GM04503 (cell line): ENCODE data around the gene GUCY1B1.
"Not testable (repeated sequence)": the region's sequence is repeated elsewhere in the genome, so short reads cannot be mapped to it uniquely, and the experiment has no call there.

Source experiments
- DNase-seq: peaks from one replicate; pipeline ENCODE4 v3.0.0-alpha.2; 2012; ENCODE audit warnings: low read depth

Gene GUCY1B1

DNA sequence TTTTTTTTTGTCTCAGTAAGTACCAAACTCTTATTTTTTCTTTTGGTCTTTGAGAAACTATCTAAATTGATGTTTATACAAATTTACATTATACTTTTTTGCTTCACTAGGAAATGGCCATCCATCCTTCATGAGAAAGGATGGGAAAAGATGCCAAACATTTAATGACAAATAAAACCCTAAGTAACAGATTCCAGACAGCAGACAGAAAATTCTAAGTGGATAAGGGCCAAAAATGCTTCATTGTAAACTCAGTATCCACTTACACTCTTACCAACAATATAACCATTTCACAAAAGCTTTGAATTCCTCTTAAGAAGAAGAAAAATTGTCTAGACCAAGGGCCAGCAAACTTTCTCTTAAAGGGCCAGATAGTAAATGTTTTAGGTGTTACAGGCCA is 3.5 kb downstream of the GUCY1B1 start:
- DNase-seq: no peak

DNA sequence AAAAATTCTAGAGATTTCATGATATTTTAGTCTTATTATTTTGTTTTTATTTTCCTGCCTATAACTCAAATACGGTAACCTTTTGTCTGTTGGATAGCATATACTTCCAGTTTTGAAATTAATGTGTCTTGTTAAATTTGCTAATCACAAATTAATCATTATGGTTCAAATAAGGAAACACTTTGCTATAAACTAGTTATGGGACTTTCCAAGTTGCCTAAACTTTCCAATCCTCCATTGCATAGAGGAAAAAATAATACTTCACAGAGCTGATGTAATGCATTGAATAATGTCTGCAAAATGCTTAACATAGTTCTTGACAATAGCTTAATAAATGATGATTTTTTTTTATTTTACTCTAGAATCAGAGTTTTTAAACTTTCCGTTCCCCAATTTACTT is 4.7 kb downstream of the GUCY1B1 start:
- no peak for DNase-seq

DNA sequence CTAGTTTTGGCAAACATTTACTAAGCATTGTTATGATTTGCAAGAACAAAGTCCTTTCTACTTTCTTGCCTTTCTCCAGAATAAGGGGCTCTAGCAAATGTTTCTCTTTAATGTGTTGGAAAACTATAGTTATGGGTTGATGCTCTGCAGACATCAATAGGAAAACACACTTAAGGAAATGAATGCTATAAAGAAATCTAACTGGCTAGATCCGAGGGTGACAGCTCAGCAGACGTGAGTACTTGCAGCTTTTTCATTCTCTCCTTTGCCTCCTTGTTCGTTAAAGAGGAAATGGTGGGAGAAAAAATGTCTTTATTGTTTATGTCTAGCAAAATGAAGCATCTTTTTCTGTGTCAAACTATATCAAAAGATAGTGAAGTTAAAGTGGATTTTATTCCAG is 6.3 kb downstream of the GUCY1B1 start:
- DNase-seq: no peak

DNA sequence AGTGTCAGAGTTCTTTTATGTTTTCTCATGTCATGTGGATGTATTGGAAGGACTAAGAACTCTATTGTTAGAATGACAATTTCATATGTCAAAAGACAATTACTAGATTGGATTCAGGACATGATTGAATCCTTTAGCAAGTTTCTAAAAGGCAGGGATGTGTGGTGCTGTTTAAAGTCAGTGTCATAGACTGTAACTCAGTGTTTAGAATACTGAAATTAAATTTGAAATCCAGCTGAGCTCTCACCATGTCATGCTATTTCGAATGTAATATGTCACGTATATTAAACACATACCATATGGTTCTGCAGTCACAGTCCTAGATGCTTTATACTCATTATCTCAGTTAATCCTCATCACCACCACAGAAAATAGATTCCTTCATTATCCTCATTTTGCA is 7.8 kb downstream of the GUCY1B1 start:
- DNase-seq: no peak

DNA sequence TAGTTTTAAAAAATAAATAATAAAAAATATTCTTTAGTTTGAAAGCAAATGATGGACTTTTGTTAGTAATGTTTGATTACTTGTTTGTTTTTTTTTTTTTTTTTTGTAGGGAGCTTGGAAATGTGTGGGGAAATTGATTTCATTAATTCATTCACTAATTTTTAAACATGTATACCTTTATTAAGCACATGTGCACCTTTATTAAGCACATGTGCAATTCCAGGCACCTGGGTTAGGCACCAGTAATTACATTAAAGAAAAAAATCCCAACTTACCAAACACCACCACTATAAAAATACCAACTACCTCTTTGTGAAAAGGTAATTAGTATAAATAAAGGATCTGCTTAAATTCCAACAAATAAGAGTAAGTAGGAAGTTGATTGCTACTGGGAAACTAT is 9.5 kb downstream of the GUCY1B1 start:
- no peak for DNase-seq

DNA sequence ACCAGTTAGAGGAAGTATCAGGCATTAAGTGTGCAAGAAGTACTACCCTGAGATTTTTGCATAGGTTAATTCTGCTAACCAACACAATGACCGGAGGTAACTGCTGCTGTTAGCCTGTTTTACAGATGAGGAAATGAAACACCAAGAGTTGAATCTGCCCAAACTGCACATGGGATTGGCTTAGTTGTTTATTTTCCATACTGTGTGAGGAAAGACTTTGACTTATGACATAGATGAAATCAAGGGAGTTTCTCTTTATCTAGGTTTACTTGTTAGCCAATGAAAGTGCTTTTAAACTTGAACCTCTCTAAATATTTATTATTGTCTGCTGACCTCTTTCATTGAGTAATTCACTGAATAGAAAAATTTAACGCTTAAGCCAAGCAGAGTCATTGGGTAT is 10.3 kb downstream of the GUCY1B1 start:
- DNase-seq: no peak

DNA sequence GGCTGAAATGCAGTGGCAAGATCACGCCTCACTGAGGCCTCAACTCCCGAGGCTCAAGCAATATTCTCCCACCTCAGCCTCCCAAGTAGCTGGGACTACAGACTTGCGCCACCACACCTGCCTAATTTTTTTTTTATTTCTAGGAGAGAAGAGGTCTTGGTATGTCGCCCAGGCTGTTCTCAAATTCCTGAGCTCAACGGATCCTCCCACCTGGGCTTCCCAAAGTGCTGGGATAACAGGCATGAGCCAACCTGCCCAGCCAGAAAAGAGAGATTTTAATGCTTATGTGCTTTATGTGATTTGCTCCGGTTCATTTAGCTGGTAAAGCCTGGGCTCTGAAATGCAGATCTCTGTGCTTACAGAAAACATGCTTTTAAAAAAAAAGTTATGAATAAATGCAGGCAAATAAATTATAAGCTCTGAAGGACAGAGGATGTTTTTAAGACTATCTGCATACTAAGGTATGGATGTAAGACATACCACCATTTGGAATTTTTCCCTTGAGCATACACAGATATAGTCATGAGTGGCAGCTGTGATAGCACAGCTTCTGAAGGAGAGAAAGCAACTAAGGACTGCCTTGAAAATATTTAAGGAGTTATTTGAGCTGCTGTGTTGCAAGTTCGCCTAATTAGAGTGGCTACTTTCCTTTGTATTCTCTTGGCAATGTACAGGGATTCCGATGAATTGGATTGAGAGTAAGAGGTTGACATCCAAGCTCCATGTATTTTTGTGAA is 13.8 kb downstream of the GUCY1B1 start:
- no peak for DNase-seq

DNA sequence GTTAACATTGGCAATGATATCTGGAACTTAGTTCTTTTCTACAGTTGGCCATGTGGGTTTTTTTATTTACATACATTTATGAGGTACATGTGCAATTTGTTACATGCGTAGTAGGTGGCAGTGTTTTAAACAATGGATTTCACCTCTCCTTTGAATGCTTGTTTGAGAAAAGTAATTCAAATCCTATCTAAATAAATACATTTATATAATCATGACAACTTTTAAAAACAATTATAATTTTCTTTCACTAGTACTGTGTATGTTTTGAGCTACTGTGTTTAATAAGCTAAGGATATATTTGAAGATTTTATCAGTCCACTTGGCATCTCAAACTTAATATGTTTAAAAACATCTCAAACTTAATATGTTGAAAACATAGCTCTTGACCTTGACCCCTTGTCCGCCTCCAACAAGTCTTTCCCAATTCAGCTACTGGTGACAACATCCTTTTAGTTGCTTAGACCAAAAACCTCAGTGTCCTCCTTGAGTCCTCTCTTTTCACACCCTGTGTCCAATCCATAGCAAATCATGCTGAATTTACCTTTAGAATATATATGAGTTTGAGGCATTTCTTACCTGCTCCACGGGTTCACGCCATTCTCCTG is 14.5 kb downstream of the GUCY1B1 start:
- DNase-seq: no peak

DNA sequence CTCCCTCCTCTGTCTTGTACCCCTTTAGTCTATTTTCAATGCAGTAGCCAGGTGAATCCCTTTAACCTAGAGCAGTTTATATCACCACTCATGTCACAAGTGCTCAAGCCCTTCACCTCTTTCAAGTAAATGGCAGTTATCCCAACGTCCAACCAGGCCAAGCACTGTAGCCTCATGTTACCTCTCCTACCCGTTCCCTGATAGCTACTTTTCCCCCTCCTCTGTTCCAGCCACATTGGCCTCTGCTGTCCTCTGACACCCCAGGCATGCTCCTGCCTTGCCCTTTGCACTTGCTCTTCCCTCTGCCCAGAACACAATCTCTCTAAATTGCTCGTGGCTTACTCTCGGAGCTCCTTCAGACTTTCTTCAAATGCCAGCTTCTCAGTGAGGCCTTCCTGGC is 15.2 kb downstream of the GUCY1B1 start:
- DNase-seq: no peak

DNA sequence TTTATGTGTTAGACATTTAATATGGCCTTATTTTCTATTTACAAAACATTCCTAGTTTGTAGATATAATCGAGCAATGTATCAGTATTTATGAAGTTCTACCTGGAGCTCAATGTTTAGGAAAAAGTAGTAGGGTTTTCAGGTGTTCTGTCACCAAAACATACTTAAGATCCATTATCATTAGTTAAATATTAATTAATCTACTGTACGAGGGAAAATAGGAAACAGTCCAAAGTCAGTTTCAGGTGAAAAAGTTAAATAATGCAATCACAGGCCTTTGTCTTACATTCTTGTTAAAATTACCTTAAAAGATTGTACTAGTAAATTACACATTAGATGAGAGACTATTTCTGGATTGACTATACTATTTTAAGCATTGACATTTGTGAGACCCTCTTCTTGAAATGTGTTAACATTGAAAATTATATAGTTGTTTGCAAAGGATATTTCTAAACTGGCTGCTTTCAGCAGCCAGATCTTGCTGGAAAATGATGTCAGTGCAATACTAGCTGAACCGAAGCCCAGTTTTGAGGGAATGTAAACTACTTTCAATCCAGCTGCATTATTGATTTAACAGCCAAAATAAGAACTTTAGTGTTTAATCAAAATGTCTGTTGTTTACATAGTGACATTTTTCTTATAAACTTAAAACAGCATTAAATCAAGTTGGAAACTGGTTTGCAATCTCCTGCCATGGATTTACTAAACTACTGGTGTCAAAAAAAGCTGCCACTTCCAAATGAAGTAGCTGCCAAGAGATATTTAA is 19.3 kb downstream of the GUCY1B1 start:
- DNase-seq: no peak

DNA sequence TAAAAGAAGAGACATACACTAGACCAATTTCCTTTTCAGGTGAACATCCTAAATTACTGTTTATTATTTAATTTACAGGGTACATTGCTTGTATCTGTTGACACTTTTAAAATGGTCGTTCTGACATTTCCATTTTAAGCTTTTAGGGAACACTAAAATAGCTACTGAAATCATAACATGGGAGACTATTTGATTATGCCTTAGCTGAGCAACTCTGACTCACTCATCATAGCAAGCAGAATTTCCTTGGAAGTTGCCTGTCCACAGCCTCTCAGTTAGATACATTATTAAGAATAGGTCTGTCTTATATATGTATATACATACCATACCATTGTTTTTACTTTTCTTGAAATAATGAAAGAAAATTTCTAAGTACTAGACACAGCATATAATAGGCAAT is 22.0 kb downstream of the GUCY1B1 start:
- DNase-seq: no peak

DNA sequence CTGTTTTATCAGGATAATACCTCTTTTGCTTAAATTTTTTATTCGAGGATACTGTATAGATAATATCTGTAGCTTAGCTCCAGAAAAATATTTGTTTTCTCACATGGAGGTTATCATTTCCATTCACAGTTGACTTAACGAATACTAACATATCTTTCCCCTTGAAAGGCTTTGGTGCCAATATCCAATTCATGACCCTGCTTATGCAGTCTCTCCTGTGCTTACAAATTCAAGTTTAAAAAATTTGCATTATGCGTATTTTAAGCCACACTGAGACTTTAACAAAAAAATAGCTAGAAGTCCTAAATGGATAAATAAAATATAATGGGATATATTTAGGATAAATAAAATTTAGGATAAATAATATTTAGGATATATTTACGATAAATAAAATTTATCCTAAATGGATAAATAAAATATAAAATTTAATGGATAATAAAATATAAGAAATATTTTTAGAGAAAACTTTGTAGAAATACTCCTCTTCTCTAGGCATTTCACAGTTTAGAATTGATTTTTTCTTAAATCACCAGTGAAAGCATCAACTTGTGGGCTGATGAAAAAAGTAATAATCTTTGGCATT is 22.5 kb downstream of the GUCY1B1 start:
- no peak for DNase-seq

DNA sequence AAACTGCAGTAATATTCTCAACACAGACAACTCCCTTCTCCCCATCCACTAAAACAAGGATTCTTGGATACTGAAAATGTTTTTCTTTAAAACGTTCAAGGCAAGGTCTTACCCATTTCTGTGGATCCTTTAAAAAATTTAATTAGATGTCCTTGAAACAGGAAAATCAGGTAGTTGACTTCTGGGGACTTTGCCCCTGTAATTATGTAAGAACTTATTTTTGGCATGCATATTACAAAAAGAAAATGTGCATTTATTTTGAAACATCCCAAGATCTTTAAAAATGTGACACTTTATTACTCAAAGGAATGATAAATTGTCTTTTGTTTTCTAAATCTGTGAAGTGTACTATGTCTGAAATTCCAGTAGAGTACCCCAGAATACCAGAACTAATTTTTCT is 25.8 kb downstream of the GUCY1B1 start:
- DNase-seq: no peak

DNA sequence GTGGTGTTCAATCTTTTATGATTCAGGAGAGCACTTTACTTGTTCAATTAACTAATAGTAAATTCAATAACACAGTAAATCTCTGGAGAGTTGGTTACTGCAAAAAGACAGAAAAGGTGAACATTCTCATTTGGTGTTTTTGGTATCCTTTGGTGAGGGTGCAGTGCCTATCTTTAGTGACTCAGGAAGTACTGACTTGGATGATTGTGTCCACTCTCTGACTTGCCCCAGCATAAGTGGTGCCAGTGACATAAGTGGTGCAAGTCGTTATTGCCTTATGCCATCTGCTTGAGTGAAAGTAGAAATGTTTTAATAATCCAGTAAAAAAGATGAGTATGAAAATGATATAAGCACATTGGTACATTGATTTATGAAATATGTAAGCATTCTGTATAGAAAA is 27.0 kb downstream of the GUCY1B1 start:
- DNase-seq: no peak

DNA sequence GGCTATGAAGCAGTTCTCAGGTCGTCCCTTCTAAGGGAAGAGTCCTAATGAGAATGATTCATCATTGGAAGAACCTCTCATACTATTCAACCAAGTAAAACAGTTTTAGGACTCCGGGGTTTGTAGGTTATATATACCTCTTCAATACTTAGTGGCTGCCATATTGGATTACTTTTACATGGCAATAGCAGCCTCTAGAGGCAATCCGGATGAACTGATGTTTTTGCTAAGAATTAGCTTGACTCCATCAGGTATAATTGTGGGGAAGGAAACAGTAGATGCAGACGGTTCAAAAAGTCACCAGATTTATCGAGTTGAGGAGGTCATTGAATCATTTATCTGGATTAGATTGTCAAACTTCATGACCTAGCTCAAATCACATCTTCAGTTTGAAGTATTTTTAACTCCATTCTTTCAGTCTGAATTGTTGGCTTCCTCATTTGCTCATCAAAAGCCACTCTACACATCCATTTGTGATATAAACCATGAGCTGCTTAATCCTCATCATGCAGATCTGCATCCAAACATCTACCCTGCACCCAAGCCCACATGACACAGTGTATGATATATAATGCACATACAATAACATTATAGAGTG is 28.4 kb downstream of the GUCY1B1 start:
- DNase-seq: no peak

DNA sequence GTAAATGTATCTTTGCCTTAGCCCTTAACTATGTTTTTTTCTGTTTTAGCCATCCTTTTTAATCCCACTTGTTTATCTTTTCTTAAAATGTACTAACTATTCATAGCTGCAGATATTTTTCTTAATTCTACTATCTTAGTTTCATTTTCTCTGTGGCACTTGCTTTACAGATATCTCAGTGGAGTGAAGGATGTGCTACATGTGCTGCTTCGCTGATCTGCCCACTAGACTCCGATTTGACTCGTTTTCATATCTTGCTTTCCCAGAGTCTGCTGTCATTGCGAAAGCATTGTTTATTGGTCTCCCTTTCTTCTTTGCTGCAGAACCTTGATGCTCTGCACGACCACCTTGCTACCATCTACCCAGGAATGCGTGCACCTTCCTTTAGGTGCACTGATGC is 30.6 kb downstream of the GUCY1B1 start:
- no peak for DNase-seq

DNA sequence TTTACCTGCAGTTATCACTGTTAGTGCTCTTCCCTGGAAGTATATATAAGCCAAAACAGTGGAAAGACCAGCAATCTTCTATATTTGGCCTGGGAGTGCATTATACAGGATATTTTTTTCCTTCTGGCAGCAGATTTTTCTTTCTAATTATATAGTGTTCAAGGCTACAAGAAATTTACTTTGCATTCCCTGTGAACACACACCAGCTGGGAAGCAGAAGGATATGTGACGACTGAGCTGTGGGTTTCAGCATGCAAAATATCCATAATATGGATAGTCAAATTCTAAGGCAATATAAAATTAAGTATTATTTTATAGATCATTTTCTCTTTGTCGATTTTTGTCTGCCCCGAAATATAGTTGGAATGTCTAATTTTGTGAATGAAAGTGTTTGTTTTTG is 31.2 kb downstream of the GUCY1B1 start:
- no peak for DNase-seq

DNA sequence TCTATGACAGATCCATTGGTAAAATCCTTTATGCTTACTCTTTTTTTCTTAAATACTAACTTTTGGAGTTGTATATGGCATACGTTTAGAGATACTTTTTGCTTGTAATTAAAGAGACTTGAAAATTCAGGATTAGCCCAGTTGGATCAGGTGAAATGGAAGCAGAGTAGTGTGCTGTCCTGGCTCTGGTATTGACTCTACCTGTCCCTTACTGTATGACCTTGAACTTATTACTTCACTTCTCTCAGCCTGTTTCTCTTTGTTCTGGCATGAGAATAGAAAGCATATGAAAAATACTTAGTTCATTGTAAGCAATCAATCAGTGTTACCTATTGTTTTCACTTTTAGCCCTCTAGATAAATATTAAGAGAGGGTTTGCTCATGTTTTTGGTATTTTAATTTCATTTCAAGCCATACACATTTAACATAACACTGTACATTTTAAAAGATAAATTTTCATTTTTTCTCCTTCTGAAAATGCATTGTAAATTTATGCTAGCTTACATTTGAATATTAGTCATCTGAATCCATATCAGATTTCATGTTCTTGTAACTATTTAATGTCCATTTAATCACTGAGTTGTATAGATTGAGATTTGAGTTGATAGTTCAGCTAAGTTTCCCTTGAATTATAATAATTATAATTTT is 35.9 kb downstream of the GUCY1B1 start:
- no peak for DNase-seq

DNA sequence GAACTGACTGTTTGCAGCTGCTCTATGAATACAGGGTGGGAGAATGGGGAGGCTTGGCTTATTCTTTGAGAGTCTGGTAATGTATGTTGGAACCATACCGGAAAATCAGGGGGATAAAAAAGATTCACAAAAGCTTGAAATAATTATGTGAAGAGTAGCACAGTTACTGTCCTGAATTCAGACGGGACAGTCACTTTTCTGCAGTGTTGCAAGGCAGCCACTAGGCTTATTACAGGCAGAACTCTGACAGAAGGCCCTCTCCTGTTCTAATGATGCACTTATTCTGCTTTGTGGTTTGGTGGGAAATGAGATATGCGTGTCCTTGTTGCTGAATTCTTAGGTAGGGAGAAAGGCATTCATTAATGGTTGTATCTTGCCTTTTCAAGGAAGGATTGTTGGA is 37.2 kb downstream of the GUCY1B1 start:
- DNase-seq: no peak

DNA sequence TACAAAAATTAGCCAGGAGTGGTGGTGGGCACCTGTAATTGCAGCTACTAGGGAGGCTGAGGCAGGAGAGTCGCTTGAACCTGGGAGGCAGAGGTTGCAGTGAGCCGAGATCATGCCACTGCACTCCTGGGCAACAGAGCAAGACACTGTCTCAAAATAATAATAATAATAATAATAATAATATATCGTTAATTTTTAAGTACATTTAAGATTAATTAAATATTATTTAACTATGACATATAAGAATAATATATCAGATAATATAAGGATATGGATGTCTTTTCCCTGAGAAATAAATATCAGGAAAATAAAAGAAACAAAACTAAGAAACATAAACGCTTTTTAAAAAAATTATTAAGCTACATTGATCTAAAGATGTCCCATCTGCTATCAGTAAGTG is 38.8 kb downstream of the GUCY1B1 start:
- DNase-seq: not testable (repeated sequence)

DNA sequence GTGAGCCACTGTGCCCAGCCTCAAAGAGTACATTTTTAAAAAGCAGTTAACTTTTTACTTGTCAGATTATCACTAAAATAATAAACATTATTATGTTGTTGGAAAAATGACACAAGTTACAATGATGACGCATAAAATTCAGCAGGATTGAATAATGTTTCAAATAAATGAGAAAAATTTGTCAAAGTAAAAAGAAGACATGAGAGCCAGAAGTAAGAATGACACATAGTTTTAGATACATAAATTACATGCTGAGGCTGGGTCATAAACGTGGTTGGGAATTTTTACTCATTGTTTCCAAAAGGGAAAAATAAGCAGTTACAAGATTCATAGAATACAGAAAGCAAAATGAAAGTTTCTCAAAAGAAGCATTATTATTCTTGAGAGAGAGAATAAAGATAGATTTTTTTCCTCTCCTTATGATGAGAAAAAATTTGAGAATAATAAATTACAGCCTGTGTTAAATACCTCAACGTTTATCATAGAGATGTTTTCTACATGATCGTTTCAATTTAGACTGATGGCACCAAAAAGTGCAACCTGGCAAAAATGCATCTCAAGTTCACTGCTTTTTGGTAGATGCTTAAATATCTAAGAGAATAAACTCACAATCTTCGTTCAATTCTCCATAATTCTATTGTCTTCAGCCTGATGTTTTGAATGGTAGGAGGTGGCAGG is 40.4 kb downstream of the GUCY1B1 start:
- DNase-seq: no peak

DNA sequence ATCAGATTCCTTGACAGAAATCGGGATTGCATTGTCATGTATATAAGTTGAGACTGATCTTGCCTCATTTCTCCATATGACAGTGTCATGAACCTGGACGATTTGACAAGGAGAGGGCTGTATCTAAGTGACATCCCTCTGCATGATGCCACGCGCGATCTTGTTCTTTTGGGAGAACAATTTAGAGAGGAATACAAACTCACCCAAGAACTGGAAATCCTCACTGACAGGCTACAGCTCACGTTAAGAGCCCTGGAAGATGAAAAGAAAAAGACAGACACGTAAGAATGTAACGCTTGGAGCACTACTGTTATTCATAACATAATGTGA is 40.9 kb downstream of the GUCY1B1 start:
- no peak for DNase-seq
